DMS53 treated with DMSO at 0.1 percent for 48 hours (cell line): Measurements from ENCODE around the gene ILF3.

Experiments
- DNase-seq: peaks from one replicate; lab custom pipeline; 2025; ENCODE audit not compliant: unreplicated experiment; lab: John Stamatoyannopoulos, UW

ILF3 gene

DNA sequence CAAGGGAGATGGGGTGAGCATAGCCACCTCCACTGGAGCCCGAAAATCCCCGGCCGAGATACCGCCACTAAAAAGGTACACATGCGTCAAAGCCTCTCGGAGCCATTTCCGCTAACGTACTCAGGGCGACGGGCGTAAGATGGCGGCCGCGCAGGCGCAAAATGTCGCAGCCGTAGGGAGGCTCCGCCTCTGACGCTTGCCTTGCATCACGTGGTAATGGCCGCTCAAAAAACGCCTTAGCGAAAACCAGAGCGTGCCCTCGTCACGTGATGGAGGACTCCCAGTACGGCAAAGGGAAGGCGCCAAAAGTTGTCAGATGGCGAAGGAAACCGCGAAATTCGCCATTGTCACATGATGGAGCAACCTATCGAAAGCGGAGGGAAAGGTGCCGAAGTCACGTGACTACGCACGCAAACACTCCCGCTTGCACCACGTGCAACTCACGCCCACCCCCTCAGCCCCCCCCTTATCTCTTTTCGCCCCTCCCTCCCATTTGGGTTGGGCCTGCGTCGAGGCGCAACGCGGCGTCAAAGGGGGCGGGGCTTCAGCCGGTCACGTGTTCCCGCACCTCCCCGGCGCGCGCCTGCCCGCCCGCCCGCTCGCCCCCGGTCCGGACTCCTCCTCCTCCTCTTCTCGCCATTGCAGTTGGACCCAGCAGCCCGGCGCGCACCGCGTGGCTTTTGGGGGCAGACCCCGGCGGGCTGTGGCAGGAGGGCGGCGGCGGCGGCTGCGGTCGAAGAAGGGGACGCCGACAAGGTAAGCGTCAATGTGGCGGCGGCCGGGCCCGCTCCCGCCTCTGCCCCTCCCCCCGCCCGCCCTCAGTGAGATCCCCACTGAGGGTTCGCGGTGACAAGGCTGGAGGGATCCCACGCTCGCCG lies at the start of gene ILF3:
Gene ILF3, plus strand, starts transcription at position 615 of the 878 bp plus-strand sequence. CDS start 16,260 bp downstream, outside the sequence.
- peak; percentile 95 for DNase-seq

DNA sequence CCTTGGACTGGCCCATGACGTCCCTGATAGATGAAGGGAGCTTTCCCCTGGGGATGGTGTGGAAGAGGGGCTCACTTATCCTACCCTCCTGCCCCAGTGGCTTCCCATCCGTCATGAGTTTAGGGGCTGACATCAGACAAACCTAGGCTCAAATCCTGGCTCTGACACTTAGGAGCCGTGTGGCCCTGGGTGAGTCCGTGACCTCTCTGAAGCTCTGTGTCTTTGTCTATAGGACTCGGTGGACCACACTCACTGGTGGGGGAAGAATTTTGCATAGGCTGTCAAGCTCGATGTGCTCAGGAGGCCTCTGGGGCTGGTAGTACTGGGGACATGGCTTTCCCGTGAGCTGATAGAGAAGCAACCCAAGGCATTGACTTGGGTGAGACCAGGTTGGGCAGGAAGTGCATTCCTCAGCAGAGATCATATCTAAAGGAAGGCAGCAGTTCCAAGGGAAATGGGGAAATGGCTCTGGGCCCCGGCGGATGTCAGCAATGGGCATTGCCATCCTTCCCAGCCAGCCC lies 49.6 kb upstream of the ILF3 start:
- no peak for DNase-seq

DNA sequence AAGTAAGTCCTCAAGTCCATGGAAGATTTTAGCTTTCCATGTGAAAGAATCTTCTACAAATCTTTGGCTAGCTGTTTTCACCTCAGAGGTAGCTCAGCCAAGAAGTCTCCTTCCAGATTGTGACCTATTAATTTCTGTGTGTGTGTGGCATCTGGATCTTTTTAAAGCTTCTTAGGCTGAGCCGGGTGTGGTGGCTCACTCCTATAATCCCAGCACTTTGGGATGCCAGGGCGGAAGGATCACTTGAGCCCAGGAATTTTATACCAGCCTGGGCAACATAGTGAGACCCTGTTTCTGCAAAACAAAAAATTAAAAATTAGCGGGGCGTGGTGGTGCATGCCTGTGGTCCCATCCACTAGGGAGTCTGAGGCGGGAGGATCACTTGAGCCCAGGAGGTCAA lies 42.2 kb upstream of the ILF3 start:
- DNase-seq, result no peak

DNA sequence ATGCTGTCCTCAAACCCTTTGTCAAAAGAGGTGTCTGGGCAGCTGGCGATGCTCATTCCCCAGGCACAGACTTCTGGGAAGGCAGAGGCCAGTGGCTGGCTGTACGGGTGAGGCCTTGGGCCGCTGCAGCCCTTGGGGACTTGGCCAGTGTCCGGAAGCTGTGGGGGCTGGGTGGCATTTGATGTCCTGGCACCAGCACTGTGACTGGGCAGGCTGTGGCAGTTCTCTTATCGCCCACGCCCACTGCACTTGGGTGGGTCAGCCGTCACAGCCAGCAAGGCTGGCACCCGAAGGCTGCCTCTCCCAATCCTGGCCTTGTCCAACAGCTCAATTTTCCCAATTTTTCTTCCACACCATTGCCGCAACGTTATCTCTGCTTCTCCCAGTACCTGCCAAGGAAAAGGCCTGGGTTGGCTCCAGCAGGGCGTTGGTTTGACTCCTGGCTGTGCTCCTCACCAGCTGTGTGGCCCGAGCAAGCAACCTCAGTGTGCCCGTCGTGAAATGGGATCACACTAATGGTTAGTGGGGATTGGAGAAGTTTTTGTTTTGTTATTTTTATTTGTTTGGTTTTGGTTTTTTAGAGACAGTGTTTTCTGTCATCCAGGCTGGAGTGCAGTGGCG lies 41.5 kb upstream of the ILF3 start:
- DNase-seq, result no peak

DNA sequence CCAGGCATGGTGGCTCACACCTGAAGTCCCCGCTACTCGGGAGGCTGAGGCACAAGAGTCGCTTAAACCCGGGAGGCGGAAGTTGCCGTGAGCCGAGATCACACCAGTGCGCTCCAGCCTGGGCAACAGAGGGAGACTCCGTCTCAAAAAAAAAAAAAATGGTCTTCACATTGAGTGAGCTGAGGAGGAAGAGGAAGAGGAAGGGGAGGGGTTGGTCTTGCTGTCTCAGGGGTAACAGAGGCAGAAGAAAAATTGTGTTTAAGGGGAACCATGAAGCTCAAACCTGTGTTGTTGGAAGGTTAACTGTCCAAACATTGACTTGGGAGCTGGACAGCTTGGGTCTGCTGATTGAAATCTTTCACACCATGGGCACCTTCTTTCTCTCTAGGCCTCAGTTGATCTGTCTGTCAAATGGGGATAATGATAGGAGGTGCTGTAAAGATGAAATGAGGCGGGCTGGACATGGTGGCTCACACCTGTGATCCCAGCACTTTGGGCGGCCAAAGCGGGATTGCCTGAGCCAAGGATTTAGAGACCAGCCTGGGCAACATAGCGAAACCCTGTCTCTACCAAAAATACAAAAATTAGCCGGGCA lies 38.6 kb upstream of the ILF3 start:
- no peak for DNase-seq

DNA sequence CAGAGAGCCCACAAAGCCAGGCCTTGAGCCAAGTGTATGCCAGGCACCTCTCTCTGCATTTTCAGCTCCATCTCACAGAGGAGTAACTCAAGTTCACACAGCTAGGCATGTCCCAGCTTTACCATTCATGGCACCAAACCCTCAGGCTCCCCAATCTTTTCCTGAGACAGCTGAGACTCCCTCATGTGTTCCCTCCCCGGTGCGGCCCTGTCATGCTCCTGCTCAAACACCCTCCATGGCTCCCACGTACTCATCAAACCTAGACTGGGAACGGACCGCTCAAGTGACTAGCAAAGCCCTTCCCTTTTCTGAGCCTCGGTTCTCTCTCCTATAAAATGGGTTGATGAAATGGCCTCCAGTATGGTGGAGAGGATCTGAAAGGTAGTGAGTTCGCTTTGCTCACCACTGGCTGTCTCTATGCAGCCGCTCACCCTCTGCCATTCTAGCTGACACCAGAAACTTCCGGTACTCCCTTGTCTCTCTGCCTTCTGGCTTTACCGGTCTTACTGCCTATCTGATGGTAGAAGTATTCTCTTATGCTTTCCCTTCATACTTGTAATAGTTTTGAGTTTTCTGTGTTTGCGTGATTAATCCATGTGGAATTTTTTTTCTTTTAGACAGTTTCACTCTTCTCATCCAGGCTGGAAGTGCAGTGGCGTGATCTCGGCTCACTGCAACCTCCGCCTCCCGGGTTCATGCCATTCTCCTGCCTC lies 36.6 kb upstream of the ILF3 start:
- no peak for DNase-seq

DNA sequence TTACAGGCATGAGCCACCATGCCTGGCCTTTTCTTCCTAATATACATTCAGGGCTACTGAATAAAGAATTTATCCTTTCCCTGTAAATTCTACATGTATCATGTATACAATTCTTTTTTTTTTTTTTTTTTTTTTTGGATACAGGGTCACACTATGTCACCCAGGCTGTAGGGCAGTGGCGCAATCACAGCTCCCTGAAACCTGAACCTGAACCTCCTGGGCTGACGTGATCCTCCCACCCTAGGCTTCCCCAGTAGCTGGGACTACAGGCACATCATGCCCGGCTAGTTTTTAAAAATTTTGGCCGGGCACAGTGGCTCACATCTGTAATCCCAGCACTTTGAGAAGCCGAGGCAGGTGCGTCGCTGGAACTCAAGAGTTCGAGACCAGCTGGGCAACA lies 35.3 kb upstream of the ILF3 start:
- DNase-seq, result no peak

DNA sequence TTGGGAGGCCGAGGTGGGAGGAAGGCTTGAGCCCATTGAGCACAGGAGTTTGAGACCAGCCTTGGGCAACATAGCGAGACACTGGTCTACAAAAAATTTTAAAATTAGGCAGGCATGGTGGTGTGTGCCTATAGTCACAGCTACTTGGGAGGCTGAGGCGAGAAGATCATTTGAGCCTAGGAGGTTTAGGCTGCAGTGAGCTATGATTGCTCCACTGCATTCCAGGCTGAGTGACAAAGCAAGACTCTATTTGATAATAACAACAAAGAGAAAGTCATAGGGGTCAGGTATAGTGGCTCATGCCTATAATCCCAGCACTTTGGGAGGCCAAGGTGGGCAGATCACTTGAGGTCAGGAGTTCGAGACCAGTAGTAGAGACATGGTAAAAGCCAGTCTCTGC lies 33.4 kb upstream of the ILF3 start:
- no peak for DNase-seq

DNA sequence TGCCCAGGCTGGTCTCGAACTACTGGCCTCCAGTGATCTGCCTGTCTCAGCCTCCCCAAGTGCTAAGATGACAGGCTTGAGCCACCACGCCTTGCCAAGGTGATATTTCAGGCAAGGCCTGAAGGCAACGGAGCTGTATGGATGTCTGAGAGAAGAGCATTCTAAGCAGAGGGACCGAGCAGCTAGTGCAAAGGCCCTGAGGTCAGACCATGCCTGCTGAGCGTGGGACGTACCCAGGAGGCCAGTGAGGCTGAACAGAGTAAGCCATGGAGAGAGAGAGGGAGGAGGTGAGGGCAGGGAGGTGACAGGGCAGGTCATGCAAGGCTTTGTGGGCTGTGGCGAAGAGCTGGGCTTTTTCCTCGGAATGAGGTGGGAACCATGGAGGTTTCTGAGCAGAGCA lies 32.2 kb upstream of the ILF3 start:
- DNase-seq, result no peak

DNA sequence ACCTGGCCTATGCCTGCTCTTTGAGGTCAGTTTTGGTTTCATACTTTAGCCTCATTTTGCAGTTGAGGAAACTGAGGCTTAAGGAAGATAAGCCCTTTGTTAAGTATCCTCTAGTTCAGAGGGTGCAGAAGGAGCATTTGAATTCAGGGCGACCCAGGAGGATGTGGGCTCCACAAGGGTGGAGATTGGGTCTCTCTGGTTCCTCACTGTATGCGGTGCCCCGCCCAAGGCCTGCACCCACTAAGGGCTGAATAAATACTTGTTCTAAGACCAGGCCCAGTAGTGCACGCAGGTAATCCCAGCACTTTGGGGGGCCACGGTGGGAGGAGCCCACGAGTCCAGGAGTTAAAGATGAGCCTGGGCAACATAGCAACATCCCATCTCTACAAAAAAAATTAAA lies 29.6 kb upstream of the ILF3 start:
- no peak for DNase-seq

DNA sequence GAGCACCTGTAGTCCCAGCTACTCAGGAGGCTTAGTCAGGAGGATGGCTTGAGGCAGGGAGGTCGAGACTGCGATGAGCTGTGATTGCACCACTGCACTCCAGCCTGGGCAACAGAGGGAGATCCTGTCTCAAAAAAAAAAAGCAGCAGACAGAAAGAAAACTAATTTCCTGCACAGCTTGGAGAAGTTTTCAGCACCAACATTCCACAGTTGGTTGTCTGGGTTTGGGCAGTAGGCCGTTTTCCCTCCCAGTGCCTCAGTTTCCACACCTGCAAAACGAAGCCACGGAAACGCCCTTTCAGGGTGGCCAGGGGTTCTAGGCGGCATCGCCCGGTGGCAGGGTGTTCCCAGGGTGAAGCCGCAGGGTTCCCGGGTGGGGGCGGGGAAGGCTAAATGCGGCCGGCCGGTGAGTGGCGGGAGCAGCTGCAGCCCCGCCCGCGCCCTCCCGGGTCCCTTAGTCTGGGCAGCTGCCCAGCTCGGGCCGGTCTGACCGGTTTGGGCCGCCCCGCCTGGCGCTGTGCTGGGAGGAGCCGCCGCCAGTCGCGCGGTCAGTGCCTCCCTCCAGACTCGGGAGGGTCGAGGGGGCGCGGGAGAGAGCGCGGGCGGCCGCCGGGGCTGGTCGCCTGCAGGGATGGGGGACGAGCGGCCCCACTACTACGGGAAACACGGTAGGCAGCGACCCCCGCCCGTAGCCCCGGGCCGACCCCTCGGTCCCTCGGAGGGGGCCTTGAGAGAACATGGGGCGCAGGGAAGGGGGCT lies 29.0 kb upstream of the ILF3 start, which contains the start of gene SLC44A2:
Gene SLC44A2, plus strand, starts transcription at position 551 of the 759 bp plus-strand sequence. Its CDS starts 81 bp downstream, at position 632.
- peak; percentile 67 for DNase-seq

DNA sequence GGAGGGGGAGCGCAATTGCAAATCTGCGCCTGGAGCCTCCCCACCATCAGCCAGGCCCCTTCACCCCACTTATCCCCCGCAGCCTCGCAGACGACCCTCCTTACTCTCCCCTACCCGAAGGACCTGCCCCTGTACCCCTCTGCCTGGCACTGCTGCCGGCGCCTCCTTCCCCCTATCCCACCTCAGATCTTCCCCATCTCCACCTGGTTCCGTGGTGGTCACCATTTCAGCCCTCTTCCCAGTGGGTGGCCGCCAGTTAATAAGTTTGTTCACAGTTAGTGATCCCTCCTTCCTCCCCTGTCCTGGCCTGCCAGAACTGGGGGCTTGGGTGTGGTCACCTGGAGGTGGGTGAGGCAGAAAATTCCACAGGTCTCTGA lies 28.4 kb upstream of the ILF3 start:
- no peak for DNase-seq

DNA sequence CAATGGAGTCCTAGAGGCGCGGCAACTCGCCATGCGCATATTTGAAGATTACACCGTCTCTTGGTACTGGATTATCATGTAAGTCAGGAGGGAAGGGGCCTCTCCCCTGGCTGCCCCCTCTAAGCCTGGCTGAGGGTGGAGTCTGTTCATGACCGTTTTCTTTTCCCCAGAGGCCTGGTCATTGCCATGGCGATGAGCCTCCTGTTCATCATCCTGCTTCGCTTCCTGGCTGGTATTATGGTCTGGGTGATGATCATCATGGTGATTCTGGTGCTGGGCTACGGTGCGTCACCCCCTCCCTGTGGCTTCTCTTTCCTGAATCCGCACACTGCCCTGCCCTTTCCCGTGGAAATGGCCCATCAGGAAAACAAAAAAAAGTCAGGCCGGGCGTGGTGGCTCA lies 22.3 kb upstream of the ILF3 start:
- no peak for DNase-seq

DNA sequence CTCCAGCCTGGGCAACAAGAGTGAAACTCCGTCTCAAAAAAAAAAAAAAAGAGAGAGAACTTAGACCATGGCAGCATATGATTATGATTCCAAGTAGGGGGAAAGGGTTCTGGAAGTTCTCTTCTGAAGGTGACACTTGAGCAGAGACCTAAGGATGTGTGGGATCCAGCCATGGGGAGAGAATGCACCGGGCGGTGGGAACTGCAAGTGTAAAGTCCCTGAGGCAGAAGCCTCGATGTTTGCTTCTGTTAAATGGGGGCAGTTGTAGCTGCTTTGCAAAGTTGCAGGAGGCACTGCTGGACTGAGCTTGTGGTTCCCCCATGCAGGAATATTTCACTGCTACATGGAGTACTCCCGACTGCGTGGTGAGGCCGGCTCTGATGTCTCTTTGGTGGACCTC lies 19.7 kb upstream of the ILF3 start:
- no peak for DNase-seq

DNA sequence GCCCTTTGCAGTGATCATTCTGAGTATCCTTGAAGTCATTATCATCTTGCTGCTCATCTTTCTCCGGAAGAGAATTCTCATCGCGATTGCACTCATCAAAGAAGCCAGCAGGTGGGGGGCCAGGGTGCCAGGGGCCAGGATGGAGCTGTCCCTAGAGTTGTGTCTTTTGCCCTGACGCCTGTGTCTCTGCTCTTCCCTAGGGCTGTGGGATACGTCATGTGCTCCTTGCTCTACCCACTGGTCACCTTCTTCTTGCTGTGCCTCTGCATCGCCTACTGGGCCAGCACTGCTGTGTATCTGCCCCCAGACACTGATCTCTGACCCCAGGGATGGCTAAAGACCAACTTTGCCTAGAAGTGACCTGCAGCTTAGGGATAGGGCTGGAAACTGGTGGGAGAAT lies 19.2 kb upstream of the ILF3 start:
- DNase-seq, result no peak

DNA sequence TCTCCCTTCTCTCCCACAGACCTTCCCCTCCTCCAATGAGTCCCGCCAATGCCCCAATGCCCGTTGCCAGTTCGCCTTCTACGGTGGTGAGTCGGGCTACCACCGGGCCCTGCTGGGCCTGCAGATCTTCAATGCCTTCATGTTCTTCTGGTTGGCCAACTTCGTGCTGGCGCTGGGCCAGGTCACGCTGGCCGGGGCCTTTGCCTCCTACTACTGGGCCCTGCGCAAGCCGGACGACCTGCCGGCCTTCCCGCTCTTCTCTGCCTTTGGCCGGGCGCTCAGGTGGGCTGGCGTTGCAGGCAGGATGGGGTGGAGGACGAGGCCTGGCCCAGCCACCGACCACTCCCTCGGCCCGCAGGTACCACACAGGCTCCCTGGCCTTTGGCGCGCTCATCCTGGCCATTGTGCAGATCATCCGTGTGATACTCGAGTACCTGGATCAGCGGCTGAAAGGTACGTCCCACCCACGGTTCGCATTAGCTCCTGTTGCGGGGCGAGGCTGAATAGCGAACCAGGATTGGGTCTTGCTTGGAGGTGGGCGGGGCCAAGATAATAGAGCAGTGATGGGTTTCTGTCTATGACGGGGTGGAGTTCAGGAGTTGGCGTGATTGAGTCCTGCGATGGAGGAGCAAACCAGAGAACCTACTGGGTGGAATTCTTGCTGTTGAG lies 17.7 kb upstream of the ILF3 start:
- DNase-seq, result no peak

DNA sequence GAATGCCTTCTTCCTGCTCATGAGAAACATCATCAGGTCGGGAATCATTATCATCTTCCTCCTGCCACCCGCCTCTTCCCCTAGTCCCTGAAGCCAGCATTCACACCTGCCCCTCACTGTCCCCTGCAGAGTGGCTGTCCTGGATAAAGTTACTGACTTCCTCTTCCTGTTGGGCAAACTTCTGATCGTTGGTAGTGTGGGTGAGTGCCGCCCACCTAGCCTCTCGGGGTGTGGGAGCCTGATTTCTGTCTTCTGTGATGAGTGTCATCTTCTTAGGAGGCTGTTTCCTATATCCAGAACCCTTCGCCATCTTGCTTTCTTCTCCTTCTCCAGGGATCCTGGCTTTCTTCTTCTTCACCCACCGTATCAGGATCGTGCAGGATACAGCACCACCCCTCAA lies 16.3 kb upstream of the ILF3 start:
- no peak for DNase-seq

DNA sequence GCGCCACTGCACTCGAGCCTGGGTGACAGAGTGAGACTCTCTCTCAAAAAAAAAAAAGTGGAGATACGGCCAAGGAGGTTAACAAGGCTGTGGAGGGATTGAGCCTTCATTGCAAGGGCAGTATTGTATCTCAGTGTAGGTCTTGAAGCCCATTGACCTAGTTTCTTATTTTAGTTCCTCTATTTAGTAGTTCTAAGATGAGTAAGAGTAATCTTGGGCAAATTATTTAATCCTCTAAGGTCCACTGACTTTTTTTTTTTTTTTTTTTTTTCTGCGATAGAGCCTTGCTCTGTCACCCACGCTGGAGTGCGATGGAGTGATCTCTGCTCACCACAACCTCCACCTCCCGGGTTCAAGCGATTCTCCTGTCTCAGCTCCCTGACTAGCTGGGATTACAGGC lies 14.3 kb upstream of the ILF3 start:
- no peak for DNase-seq

DNA sequence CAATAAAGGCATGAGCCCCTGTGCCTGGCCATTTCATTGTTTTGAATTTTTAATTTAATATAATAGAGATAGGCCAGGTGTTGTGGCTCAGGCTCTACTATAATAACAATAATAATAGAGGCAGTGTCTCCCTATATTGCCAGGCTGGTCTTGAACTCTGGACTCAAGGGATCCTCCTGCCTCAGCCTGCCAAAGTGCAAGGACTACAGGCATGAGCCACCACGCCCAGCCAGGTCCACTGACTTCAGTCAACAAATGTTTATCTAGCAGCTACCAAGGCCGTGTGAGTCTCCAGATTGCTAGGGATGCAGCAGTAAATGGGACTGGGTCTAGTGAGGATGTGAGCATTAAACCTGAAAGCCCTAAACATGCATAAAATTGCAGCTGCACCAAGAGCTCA lies 13.8 kb upstream of the ILF3 start:
- no peak for DNase-seq

DNA sequence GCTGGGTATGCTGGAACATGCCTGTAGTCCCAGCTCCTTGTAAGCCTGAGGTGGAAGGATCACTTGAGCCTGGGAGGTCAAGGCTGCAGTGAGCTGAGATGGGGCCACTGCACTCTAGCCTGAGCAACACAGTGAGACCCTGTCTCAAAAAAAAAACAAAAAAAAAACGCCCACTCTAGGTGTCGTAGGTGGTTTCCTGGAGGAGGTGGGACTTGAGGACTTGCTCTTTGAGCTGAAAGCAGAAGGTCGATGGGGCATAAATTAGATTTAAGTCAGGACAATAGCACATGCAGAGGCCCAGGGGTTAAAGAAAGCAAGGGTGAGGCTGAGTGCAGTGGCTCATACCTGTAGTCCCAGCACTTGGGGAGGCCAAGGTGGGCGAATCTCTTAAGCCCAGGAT lies 12.9 kb upstream of the ILF3 start:
- DNase-seq, result no peak
